Keratinocyte (primary cell): ENCODE results near the gene GREM1. TPM values are rescaled to one million over a fixed set of nuclear protein-coding genes. Genes with fewer than 3 reads are reported as not detected.

ENCODE experiments used
- DNase-seq: peaks from one replicate; pipeline ENCODE4 v3.0.0-alpha.2; 2011; ENCODE audit warnings: low read depth, missing footprints, low spot score
- FAIRE-seq: peaks from 2 replicates; lab custom pipeline; 2011; peaks lifted over from hg19 to GRCh38; lab: Jason Lieb, UNC
- H2AFZ ChIP-seq: 2 replicates; pipeline ENCODE4 v1.6.0; 2012; ENCODE audit warnings: low read length, control low read depth, inconsistent platforms; ENCODE audit not compliant: control insufficient read depth
- H3K27ac ChIP-seq: 2 replicates; pipeline ENCODE4 v1.5.1; 2011; ENCODE audit warnings: low read length; ENCODE audit not compliant: control insufficient read depth, insufficient read depth
- H3K27me3 ChIP-seq: 3 replicates; pipeline ENCODE4 v1.6.0; 2011; ENCODE audit warnings: low read length; ENCODE audit not compliant: control insufficient read depth, insufficient read depth; ENCODE audit errors: extremely low read depth
- H3K36me3 ChIP-seq, 2 experiments: 2 replicates in 1 of 2; 3 replicates in 1 of 2; pipeline ENCODE4 v1.5.1; 2011; ENCODE audit warnings: low read length in 2 of 2, mild to moderate bottlenecking in 1 of 2; ENCODE audit not compliant: control insufficient read depth in 2 of 2, insufficient read depth in 2 of 2; ENCODE audit errors: extremely low read depth in 1 of 2
- H3K4me1 ChIP-seq: 3 replicates; pipeline ENCODE4 v1.5.1; 2011; ENCODE audit warnings: low read length; ENCODE audit not compliant: control insufficient read depth, insufficient read depth; ENCODE audit errors: extremely low read depth
- H3K4me2 ChIP-seq: 3 replicates; pipeline ENCODE4 v1.6.0; 2011; ENCODE audit warnings: low read depth, low read length; ENCODE audit not compliant: control insufficient read depth, insufficient read depth; ENCODE audit errors: extremely low read depth
- H3K4me3 ChIP-seq, 3 experiments: fragments of 200-600 bp in 1 of 3; sonication (generic) in 1 of 3; 2 replicates in 2 of 3; 3 replicates in 1 of 3; pipeline ENCODE4 v1.5.1; 2011 to 2016; ENCODE audit warnings: low read length in 3 of 3, mild to moderate bottlenecking in 3 of 3, control low read depth in 2 of 3, inconsistent platforms in 1 of 3, low read depth in 1 of 3, mixed read lengths in 1 of 3, mixed run types in 1 of 3, moderate library complexity in 1 of 3; ENCODE audit not compliant: control insufficient read depth in 2 of 3, insufficient read depth in 2 of 3; ENCODE audit errors: extremely low read depth in 1 of 3
- H3K79me2 ChIP-seq: 2 replicates; pipeline ENCODE4 v1.6.0; 2012; ENCODE audit warnings: low read length; ENCODE audit not compliant: control insufficient read depth, insufficient read depth
- H3K9ac ChIP-seq: 3 replicates; pipeline ENCODE4 v1.6.0; 2011; ENCODE audit warnings: low read length; ENCODE audit not compliant: control insufficient read depth, insufficient read depth; ENCODE audit errors: extremely low read depth
- H3K9me1 ChIP-seq: 3 replicates; pipeline ENCODE4 v1.6.0; 2011; ENCODE audit warnings: low read length; ENCODE audit not compliant: control insufficient read depth, insufficient read depth; ENCODE audit errors: extremely low read depth
- H3K9me3 ChIP-seq: 2 replicates; pipeline ENCODE4 v1.5.1; 2012; ENCODE audit warnings: low read depth, low read length; ENCODE audit not compliant: control insufficient read depth
- H4K20me1 ChIP-seq: 3 replicates; pipeline ENCODE4 v1.6.0; 2011; ENCODE audit warnings: low read length; ENCODE audit not compliant: control insufficient read depth, insufficient read depth; ENCODE audit errors: extremely low read depth
- EZH2 ChIP-seq: IDR thresholded peaks from one replicate; pipeline ENCODE4 v1.6.1; 2012; ENCODE audit warnings: inconsistent platforms, mild to moderate bottlenecking, low read length, moderate library complexity
- dilution Hi-C: fragments of 300-500 bp; cut with MboI; formaldehyde crosslinking; loops from one replicate; pipeline ENCODE4 v1.7.0; 2020; ENCODE audit warnings: low sequenced_read_pairs; ENCODE audit not compliant: extremely low pct_ligation_motif_present
- polyA plus RNA-seq, 5 experiments: library from polyadenylated mRNA; depleted of rRNA in 3 of 5; stranded (reverse) in 3 of 5; stranded (forward) in 1 of 5; unstranded in 1 of 5; fragments of >200 nt; gene quantifications; 1 replicate in 1 of 5; 2 replicates in 3 of 5; 3 replicates in 1 of 5; pipeline versions ENCODE4 v1.2.1 to v1.2.3, GENCODE V29; 2011 to 2012; ENCODE audit warnings: missing spikeins in 2 of 5, low read depth in 1 of 5, low replicate concordance in 1 of 5
- TF ChIP-seq, protein P1 (sequence below), 3 experiments: IDR thresholded peaks in 1 of 3; conservative IDR thresholded peaks in 1 of 3; optimal IDR thresholded peaks in 1 of 3; 2 replicates in 2 of 3; 3 replicates in 1 of 3; pipeline versions ENCODE3 to v1.5.1; 2011; ENCODE audit warnings: low read length in 3 of 3, mild to moderate bottlenecking in 3 of 3, moderate library complexity in 2 of 3, control low read depth in 1 of 3, inconsistent platforms in 1 of 3; ENCODE audit not compliant: insufficient read depth in 2 of 3; ENCODE audit errors: extremely low read depth in 1 of 3

Gene GREM1
- polyA plus RNA-seq, 1 donor (not counting 4 experiments of a cell fraction or from before 2014, with no cell fraction given), result 0.04 TPM

DNA sequence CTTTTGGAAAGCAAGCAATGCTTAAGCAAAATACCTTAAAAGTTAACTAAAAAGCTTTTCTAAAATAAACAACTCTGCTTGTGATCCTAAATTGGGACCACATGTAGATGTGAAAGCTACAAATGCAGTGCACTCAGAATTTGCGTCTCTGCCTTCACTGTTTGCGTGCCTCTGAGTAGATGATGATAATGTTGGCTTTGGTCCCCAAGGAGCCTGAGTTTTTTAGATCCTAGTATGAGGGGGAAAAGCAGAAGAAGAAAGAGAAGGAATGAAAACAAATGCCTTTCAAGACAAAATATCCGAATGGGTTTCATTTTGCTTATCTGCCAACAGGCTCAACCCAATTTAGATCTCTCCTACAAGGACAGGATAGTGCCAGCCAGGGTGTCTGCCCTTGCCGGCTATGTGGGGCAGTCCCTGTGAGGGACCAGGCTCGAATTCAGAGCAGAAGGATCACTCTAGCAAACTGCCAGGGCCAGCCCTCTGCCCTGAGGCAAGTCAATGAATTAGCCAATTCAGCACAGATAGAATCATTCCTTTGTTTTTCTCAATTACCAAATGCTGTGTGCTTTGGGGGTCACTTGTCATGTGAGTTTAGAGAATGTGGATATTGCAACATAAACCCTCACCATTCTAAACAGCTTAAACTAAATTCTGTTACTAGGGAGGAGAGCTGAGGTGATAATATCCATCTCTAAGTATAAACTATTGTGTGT, 47.8 kb upstream of the GREM1 start:
- DNase-seq (no peak), FAIRE-seq (peak; percentile 55)
- Histone ChIP-seq H3K9me3 (no peaks in the 10 kb centered on the region), H3K27ac (no peak overlapping the region), H3K27me3 (no peaks in the 10 kb centered on the region), H2AFZ (peak overlapping the region; percentile 44), H4K20me1 (no peaks in the 10 kb centered on the region), H3K9ac (no peak overlapping the region), H3K9me1 (no peaks in the 10 kb centered on the region), H3K4me1 (peaks cover 5% of the 10 kb centered on the region), H3K4me3 (no peak overlapping the region), H3K79me2 (no peaks in the 10 kb centered on the region), H3K4me2 (peak overlapping the region; percentile 3), H3K36me3 (peaks cover 0 to 2% of the 10 kb centered on the region in 2 experiments)
- TF ChIP-seq, protein P1, sequence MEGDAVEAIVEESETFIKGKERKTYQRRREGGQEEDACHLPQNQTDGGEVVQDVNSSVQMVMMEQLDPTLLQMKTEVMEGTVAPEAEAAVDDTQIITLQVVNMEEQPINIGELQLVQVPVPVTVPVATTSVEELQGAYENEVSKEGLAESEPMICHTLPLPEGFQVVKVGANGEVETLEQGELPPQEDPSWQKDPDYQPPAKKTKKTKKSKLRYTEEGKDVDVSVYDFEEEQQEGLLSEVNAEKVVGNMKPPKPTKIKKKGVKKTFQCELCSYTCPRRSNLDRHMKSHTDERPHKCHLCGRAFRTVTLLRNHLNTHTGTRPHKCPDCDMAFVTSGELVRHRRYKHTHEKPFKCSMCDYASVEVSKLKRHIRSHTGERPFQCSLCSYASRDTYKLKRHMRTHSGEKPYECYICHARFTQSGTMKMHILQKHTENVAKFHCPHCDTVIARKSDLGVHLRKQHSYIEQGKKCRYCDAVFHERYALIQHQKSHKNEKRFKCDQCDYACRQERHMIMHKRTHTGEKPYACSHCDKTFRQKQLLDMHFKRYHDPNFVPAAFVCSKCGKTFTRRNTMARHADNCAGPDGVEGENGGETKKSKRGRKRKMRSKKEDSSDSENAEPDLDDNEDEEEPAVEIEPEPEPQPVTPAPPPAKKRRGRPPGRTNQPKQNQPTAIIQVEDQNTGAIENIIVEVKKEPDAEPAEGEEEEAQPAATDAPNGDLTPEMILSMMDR (optimal IDR thresholded peaks at IDR 0.05 in 1 of 3, IDR thresholded peaks at IDR 0.05 in 1 of 3, conservative IDR thresholded peaks at IDR 0.05 in 1 of 3; ENCODE audit: extremely low read depth in 1 of 3, insufficient read depth in 2 of 3, low read length in 3 of 3), result no peak
- TF ChIP-seq EZH2, result no peak
- dilution Hi-C loops, result no loop called here

DNA sequence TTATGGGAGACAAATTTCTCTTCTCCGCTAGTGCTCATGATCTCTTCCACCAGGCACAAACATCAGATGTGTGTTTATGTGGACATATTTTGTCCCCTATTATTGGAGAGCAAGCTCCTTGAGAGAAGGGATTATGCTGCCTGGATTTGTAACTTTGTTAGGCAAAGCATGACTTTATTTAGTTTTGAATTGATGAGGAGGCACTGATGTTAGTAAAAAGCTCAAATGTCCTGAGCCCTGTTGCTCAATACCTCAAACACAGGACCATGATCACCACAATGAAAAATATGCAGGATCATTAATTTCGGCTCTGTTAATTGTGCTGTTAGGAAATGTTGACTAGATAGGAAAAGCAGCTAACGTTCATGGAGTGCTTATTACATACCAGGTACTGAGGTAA, 47.2 kb upstream of the GREM1 start:
- Histone ChIP-seq H4K20me1 (no peaks in the 10 kb centered on the region), H3K4me3 (no peak overlapping the region), H3K27ac (no peak overlapping the region), H3K9me1 (no peaks in the 10 kb centered on the region), H3K79me2 (no peaks in the 10 kb centered on the region), H3K9ac (no peak overlapping the region), H3K4me1 (peaks cover 5% of the 10 kb centered on the region), H2AFZ (no peak overlapping the region), H3K27me3 (no peaks in the 10 kb centered on the region), H3K4me2 (no peak overlapping the region), H3K36me3 (peaks cover 0 to 2% of the 10 kb centered on the region in 2 experiments), H3K9me3 (no peaks in the 10 kb centered on the region)
- no peak for FAIRE-seq
- no peak for TF ChIP-seq EZH2
- TF ChIP-seq, protein P1 (optimal IDR thresholded peaks at IDR 0.05 in 1 of 3, IDR thresholded peaks at IDR 0.05 in 1 of 3, conservative IDR thresholded peaks at IDR 0.05 in 1 of 3; ENCODE audit: extremely low read depth in 1 of 3, insufficient read depth in 2 of 3, low read length in 3 of 3), result no peak
- DNase-seq, result no peak
- dilution Hi-C loops, result no loop called here
